RKO (cell line): ENCODE measurements around the gene TFRC.
"Not testable (repeated sequence)": the region's sequence is repeated elsewhere in the genome, so short reads cannot be mapped to it uniquely, and the experiment has no call there.

ENCODE experiments used
- DNase-seq: peaks from one replicate; pipeline ENCODE4 v3.0.0-alpha.2; 2016; ENCODE audit warnings: low spot score

Gene TFRC

GRCh38 chr3:196081834-196082618, at the start of gene TFRC:
TSS of gene TFRC (minus strand) at chr3:196082090. CDS start at chr3:196077099, 4,991 bp downstream.
- peak; percentile 94 for DNase-seq

GRCh38 chr3:196128172-196128843, 46.4 kb upstream of the TFRC start:
- no peak for DNase-seq

GRCh38 chr3:196127308-196128040, 45.6 kb upstream of the TFRC start:
- DNase-seq: no peak

GRCh38 chr3:196124608-196125007, 42.7 kb upstream of the TFRC start:
- no peak for DNase-seq

- no peak for DNase-seq
Observed at GRCh38 chr3:196122688-196123046, 40.8 kb upstream of the TFRC start.

- DNase-seq: no peak
Observed at GRCh38 chr3:196122021-196122687, 40.3 kb upstream of the TFRC start.

GRCh38 chr3:196121066-196121465, 39.2 kb upstream of the TFRC start:
- DNase-seq: no peak

- no peak for DNase-seq
Observed at GRCh38 chr3:196120291-196120951, 38.5 kb upstream of the TFRC start.

GRCh38 chr3:196117809-196118208, 35.9 kb upstream of the TFRC start:
- no peak for DNase-seq

GRCh38 chr3:196115678-196116083, 33.8 kb upstream of the TFRC start:
- no peak for DNase-seq

GRCh38 chr3:196111939-196112386, 30.1 kb upstream of the TFRC start:
- no peak for DNase-seq

- no peak for DNase-seq
Observed at GRCh38 chr3:196108075-196108743, 26.3 kb upstream of the TFRC start.

- not testable (repeated sequence) for DNase-seq
Observed at GRCh38 chr3:196104707-196105106, 22.8 kb upstream of the TFRC start.

- DNase-seq: not testable (repeated sequence)
Observed at GRCh38 chr3:196098365-196098980, 16.6 kb upstream of the TFRC start.

- no peak for DNase-seq
Observed at GRCh38 chr3:196097373-196098154, 15.7 kb upstream of the TFRC start.

GRCh38 chr3:196096382-196096953, 14.6 kb upstream of the TFRC start:
- DNase-seq: no peak

GRCh38 chr3:196093317-196094111, 11.6 kb upstream of the TFRC start:
- no peak for DNase-seq

GRCh38 chr3:196087906-196088305, 6.0 kb upstream of the TFRC start:
- no peak for DNase-seq

GRCh38 chr3:196082619-196082971, 705 bp upstream of the TFRC start:
- no peak for DNase-seq
